Cardiac fibroblast (primary cell): Measurements from ENCODE around the gene THRB.
A peak's percentile ranks its signal among the peaks of the same experiment; 100 is the strongest.

Experiments used
- DNase-seq, 2 donors: peaks; one replicate each; pipeline versions ENCODE4 v3.0.0 to v3.0.0-alpha.2; 2010; ENCODE audit warnings: low read depth in 2 of 2
- H3K4me3 ChIP-seq, 2 donors: replicated peaks in 1 of 2; 1 replicate in 1 of 2; 2 replicates in 1 of 2; pipeline ENCODE4 v1.5.1; 2011; ENCODE audit warnings: low read depth in 2 of 2, low read length in 2 of 2, mild to moderate bottlenecking in 2 of 2, moderate library complexity in 1 of 2
- TF ChIP-seq, protein P1 (sequence below): IDR thresholded peaks from one replicate; pipeline ENCODE4 v1.5.1; 2011; ENCODE audit warnings: low read depth, mild to moderate bottlenecking, low read length, inconsistent platforms

THRB gene

DNA sequence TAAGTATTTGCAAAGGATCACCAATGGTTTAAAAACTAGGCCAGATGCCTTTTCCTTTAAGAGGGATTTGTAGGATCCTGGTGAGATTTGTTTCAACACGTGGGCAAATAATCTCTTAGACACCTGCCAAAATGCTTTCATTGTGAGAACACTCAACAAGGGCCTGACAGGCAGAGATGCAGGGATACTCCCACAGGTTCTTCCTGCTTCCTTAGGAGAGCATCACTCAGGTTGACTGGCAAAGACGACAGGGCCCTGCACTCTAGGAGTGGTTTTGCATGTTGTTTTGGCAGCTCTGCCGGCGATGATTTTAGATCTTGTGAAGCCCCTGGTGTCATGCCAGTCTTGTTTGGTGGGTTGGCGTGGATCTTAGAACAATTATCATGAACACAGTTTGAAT is 365.1 kb downstream of the THRB start:
- TF ChIP-seq, protein P1, sequence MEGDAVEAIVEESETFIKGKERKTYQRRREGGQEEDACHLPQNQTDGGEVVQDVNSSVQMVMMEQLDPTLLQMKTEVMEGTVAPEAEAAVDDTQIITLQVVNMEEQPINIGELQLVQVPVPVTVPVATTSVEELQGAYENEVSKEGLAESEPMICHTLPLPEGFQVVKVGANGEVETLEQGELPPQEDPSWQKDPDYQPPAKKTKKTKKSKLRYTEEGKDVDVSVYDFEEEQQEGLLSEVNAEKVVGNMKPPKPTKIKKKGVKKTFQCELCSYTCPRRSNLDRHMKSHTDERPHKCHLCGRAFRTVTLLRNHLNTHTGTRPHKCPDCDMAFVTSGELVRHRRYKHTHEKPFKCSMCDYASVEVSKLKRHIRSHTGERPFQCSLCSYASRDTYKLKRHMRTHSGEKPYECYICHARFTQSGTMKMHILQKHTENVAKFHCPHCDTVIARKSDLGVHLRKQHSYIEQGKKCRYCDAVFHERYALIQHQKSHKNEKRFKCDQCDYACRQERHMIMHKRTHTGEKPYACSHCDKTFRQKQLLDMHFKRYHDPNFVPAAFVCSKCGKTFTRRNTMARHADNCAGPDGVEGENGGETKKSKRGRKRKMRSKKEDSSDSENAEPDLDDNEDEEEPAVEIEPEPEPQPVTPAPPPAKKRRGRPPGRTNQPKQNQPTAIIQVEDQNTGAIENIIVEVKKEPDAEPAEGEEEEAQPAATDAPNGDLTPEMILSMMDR, result no peak
- no peak for DNase-seq
- no peak overlapping the region for H3K4me3 ChIP-seq

DNA sequence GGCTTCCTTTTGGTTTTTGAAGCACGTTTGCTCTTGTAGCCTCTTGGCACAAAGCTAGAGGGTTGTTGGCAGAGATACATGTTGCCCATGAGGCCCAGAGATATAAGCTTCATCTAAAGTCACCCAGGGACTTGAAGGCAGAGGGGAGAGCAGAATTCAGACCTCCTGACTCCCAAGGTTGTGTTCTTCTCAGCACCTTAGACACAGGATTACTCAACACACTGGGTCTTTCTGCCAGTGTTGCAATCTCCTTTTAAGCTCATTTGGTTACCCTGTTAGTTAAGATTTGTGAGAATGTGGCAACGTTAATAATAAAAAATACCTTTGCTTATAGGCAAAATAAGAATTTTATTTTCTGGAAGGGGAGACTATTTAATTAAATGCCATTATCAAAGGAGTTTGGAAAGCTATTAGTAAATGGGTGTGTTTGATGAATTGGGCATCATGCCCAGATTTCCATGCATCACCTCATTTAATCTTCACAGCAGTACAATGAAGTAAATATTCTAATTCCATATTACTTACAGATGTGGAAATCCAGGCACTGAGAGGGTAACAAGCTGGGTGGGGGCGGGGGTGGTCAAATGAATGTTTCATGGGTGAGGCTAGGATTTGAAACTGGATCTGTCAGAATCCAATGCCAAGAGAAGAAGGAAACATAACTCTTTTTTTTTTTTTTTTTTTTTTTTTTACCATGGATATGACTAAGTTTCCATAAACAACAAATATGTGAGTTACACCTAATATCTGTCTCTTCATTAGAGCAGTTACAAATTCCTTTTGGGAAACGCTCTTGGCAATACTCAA is 366.2 kb downstream of the THRB start:
- TF ChIP-seq, protein P1, result no peak
- no peak overlapping the region for H3K4me3 ChIP-seq
- DNase-seq, result peak; percentile 54 to 86

DNA sequence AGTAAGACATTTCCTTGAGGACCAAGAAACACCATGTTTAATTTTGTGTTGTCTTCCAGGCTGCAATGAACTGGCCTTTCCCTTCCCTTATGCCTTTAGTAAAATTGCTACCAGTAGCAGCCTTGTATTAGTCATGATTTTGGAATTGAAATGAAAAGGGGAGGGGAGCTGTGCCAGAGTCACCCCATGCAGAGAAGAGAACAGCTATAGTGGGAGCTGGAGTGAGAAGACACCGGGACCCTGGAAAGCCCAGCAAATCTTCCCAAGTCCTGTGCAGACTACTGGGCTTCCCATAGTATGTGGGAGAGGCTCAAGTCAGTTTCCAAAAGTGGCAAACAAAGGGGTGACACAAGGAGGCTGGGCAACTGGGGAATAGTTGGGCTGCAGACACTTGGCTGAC is 371.1 kb downstream of the THRB start:
- TF ChIP-seq, protein P1, result no peak
- peak; percentile 36 to 50 for DNase-seq
- no peak overlapping the region for H3K4me3 ChIP-seq

DNA sequence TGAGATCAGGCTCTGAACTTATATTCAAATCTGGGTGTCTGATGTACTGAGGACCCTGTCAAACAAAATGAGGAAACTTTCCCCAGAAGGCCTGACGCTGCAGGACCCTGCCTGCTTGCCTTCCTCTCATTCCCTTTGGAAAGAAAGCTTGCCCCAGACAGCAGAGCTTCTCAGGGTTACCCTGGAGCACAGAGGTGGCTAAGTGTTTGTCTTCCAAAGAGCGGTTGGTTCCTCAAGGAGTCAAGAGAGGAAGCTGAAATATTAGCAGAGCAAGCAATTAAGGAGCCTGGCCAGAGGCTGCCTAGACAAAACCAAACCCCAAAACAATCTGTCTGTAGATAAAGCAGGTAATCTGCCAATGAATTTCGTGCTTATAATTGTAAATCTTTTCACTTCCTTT is 374.2 kb downstream of the THRB start:
- TF ChIP-seq, protein P1, result no peak
- DNase-seq, result no peak
- no peak overlapping the region for H3K4me3 ChIP-seq

DNA sequence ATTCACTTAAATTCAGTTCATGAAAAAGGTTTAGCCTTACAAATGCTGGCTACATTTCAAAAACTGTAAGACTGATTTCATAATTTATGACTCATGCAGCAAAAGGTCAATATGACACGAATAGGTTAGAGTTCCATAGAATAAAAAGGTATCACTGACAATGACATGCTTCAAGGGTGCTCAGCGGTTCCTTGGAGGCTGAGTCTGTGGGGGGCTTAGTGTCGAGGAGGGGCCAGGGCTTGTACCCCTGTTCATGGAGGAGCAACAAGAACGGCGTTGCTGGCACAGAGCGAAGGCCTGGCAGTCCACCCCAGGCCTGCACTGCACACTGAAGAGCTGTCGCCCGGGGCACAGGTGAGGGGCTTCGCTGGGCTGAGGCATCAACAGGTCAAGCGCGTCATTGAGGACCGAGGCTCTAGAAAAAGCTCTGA is 375.3 kb downstream of the THRB start:
- TF ChIP-seq, protein P1, result no peak
- DNase-seq, result peak; percentile 76 to 80
- H3K4me3 ChIP-seq, result no peak overlapping the region

DNA sequence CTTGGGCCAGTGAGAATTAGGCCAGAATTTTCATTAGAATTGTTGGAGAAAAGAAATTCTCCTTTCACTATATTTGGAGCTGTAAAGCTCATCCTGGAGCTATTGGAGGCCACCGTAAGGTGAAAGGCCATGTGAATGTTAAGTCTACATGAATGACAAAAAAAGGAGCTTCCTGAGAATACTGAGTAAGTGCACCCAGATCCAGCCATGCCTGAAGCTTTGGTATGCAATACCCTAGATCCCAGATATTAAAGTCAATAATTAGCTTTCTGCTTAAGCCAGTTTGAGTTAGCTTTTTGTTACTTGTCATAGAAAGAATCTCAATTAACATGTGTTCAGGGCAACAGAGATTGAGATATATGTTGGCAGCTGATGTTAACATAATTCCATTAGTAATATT is 377.1 kb downstream of the THRB start:
- DNase-seq, result no peak
- H3K4me3 ChIP-seq, result no peak overlapping the region
- TF ChIP-seq, protein P1, result no peak
